GM18870 (cell line): ENCODE data around the gene SDK2.

Experiments
- ATAC-seq: cut with Tn5 transposase; IDR thresholded peaks from one replicate; pipeline ENCODE4 v1.9.1; 2021; ENCODE audit warnings: moderate library complexity; ENCODE audit not compliant: unreplicated experiment

Gene SDK2

DNA sequence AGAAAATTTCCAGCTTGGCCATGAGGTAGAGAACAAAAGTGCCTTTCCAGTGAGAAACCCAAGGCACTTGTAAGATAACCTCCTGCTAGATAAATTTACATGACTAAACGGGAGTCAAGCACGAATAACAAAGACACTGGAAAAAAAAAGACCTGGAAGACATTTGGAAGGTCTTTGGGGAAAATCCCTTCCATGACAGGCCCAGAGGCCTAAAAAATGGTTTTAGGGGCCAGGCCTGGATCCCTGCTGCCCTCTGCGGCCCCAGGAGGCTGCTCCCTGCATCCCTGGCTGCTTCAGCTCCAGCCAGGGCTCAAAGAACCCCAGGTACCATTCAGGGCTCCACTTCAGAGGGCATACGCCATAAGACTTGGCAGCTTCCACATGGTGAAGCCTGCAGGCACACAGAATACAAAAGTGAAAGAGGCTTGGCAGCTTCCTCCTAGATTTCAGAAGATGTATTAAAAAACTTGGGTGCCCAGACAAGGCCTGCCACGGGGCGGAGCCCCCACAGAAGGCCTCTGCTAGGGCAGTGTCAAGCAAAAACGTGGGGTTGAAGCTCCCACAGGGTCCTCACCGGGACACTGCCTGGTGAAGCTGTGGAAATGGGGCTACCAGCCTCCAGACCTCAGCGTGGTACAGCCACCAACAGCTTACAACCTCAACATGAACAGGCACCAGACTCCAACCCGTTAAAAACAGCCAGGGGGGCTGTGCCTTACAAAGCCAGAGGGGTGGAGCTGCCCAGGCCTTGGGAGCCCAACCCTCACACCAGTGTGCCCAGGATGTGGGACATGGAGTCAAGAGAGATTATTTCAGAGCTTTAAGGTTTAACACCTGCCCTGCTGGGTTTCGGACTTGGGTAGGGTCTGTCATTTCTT, 77.1 kb downstream of the SDK2 start:
- ATAC-seq = no peak

DNA sequence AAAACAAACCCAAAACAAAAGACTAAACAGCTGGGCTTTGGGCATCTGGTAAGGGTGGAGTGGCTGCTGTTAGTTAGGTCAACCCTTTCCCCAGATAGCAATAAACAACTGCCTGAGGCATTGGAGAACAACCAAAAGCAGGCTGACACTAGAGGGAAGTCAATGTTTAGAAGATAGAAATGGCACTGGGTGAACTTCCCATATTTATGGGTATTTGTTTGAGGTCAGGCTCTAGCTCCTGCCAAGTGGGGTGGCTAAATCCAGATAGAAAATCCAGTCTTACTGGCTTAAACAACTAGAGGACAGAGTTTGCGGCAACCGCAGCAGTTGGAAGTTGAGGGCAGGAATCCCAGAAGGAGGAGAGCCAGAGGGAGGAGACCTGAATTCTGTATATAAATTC, 79.4 kb downstream of the SDK2 start:
- ATAC-seq = no peak

DNA sequence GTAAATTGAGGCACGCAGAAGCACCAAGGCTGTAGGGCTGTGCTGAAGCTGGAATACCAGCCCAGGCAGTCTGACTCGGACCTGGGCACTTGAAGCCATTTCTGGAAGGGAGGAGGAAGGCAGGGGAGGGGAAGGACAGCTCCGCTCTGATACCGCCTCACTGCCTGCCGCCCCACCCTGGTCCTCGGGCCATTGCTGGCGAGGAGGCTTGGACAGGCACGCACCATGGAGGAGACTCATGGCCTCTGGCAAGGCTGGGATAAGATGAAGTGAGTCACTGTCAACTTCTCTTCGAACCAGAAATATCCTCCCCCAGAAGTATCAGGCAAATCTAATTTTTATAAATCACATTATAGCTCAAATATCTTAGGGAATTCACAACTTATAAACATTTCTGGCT, 81.3 kb downstream of the SDK2 start:
- ATAC-seq = no peak

DNA sequence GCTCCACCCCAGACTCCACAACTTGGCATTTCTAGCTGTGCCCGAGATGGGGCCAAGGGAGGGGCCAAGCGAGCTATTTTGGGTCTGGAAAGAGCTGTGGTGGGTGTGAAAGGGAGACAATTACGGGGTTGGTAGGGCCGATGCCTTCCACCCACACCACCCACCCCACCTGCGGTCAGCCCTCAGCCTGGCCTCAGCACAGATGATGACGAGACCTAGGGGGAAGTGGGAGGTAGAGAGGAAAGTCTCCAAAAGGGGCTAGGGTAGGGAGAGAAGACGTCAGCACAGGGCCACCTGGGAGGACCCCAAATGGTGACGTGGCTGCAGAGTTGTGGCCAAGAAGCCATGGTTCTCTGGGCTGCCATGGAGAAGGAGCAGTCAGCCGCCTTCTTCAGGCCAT, 83.1 kb downstream of the SDK2 start:
- ATAC-seq = no peak

DNA sequence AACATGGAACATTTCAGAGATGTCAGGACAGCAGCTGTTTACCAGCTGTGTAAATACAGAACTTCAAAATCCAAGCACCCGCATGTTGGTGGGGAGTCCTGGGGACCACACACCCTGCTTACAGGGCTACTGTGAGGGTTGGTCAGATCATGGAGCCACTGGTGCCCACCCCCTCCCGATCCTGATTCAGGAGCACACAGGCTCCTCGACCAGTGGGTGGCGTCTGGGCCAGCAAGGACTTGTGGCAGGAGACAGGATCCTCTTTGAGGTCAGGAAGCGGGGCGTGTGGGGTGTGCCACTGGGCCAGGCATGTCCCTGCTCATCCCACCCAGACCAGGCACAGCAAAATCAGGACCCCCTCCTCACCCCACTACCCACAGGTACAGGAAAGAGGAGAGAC, 83.6 kb downstream of the SDK2 start:
- no peak for ATAC-seq

DNA sequence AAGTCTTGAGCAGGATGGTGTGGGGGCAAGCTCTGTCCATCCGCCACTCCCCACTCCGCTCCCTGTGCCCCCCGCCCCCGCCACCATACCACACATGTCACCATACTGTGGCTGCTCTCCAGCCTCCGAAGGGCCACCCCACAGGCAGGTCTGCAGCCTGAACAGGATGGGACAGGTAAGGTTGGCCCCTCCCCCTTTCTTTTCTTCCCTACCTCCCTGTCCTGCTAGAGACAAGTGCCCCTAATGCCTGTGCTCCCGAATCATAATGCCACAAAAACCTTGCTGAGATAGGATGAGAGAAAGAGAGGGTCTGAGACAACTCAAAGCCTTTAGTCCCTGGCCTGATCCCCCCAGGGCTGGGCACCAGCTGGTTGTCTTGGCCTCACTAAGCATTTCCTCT, 84.7 kb downstream of the SDK2 start:
- no peak for ATAC-seq

DNA sequence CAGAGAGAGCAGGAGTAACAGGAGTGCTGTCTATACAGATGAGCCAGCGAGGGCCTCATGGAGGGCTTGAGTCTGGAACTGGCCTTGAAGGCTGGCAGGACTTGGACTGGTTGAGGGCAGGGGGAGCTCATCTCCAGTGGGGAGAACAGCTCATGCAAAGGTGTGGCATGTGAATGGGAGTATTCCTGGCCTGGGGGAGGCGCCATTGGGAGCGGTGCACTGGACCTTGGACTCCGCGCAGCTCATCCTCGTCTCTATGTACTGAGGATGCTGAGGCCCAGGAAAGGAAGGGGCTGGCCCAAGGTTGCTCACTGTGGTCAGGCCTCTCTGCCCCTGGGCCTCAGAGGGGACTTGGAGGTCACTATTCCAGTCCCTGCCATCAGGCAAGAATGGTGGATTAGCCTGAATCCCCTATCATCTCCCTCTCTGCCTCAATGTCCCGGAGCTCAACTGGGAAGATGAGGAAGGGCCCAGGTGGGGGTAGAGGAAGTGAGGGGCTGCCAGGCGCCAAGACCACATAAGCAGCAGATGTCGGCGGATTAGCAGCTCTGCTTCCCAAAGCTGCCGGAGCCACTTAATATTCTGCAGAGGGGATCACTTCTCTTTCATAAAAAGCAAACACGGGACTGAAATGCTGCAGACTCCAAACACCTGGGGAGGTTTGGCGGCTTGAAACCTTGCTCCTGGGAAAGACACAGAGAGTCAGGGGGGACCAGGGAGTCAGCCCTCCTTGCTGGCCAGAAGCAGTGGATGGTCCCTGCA, 88.9 kb downstream of the SDK2 start:
- no peak for ATAC-seq

DNA sequence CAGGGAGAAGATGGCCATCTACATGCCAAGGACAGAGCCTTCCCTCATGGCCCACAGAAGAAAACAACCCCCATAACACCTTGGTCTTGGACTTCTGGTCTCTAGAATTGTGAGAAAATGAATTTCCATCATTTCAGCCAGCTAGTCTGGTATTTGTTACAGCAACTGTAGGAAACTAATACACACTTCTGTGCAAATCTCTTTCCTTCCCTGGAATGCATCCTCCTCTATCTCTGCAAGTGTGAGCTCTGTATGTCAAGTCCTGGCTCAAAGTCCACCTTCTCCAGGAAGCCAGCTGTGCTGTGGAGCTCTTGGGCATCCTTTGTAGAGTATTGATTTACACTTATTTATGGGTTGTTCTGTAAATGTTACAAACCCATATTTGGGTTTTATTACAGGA, 89.7 kb downstream of the SDK2 start:
- ATAC-seq = no peak

DNA sequence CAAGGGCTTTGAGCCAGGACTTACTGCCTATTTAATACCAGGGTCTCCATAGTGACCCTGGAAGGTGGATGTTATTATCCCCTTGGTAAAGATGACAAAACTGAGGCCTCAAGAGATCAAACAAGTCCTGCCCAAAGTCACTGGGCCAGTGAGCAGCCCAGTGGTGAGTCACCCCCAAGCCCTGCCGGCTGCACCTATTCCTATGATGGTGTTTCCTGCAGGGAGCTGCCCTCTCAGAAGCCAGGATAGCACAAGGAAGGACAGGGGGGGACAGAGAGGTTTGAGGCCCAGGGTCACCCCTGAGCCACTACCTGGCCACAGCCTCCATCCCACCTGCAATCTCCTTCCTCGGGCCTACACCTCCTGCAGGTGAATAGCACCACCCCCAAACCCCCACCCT, 90.9 kb downstream of the SDK2 start:
- ATAC-seq = no peak

DNA sequence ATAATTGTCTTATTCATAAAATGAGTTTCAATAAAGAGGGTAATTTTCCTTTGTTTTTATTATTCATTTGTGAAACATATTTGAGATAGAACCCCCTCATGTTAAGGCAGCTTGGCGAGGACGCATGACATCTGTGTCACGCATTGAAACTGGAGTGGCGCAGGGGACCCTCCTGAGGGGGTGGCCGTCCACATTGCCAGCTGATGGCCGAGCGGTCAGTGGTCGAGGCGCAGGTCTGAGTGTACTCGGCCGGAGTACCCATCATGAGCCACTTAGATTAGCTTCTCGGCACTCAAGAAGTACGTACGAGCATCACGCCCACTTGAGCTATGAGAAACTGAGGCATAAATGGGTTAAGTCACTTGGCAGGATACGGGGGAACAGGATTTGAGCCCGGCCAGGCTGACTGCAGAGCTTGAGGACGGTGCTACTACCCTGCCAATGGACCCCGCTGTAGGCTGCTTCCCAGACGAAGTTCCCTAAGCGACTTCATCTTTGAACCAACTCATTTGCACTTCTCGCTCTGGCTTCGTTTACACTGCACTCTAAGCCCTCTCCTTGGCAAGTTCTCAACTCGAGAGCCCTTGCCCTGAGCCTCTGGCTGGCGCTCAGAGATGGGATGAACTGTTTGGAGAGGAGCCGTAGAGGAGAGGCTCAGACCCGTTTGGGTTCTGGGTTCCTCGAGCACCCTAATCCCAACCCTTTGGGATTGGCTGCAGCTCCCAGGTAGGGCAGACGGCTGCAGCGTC, 91.8 kb downstream of the SDK2 start:
- ATAC-seq = no peak

DNA sequence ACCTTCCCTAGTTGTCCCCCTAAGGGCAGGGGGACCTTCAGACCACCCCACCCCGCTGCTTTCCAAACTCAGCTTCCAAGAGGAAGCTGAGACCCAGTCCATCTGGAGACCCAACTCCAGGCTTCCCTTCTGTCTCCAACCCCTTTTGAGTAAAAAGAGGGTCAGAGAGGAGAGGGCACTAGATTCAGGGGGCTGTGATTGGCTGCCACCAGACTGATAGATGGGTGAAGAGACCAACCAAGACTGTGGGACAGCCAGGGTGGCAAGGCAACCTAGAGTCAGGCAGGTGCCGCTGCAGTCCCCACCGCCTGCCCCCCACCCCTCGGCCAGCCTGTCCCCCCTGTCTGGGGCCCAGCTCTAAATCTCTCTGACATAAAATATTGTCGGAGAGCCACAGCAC, 92.5 kb downstream of the SDK2 start:
- no peak for ATAC-seq

DNA sequence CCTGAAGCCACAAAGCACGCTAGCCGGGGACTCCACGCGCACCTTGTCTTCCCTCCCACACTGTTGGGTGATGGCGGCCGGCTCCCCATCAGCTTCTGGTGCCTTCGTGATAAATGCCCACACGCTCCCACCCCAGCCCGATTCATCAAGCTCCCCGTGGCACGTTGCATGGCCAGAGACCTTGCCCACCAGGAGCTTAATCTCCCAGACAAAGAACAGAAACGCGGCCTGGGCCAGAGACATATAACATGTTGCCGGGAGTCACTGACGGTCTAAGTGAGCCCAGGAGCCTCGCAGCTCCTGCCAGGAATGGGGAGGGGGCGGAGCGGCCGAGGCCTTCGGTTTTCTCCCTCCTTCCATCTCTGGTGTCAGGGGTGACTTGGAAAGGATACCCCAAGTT, 93.1 kb downstream of the SDK2 start:
- ATAC-seq = no peak

DNA sequence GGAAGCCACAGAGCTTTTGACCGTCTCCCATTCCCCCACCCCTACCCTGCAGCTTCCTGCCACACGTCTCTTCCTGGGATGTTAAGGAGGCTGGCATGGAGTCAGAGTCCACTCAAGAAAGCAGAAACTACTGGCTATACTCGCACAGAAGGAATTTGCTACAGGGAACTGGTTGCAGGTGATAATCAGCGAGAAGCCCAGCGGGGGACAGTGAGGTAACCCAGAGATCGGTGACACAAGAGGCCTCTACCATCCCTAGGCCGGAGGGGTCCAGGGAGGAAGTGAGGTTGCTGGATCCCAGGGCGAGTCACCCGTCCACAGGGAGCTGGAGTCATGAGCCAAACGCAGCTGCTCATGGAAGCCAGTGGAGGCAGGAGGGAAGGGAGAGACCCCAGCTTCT, 93.7 kb downstream of the SDK2 start:
- no peak for ATAC-seq

DNA sequence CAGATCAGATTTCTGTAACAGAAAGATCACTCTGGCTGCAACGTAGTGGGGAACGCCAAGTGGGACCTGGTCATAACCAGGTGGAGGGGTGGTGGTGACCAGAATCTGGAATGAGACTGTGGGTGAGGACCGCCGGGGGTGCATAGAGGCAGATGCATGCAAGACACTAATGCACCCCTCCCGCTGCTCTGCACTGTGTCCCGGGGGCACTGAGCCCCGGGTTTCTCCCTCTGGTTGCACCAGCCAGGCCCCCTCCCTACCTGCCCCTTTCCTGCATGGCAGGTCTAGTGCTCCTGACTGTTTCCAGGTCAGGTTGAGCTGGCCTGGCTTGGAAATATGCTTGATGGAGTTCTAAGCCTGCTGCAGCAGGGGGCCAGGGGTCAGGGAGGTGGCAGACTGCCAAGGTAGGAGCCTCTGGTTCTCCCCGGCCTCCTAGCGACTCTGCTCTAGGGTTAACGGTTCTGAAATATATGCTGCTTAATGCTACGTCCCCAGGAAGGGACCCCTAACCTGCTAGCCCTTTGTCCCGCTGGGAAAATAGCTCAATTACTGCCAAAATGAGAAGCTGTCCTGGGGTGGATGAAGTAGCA, 94.3 kb downstream of the SDK2 start:
- ATAC-seq = no peak

DNA sequence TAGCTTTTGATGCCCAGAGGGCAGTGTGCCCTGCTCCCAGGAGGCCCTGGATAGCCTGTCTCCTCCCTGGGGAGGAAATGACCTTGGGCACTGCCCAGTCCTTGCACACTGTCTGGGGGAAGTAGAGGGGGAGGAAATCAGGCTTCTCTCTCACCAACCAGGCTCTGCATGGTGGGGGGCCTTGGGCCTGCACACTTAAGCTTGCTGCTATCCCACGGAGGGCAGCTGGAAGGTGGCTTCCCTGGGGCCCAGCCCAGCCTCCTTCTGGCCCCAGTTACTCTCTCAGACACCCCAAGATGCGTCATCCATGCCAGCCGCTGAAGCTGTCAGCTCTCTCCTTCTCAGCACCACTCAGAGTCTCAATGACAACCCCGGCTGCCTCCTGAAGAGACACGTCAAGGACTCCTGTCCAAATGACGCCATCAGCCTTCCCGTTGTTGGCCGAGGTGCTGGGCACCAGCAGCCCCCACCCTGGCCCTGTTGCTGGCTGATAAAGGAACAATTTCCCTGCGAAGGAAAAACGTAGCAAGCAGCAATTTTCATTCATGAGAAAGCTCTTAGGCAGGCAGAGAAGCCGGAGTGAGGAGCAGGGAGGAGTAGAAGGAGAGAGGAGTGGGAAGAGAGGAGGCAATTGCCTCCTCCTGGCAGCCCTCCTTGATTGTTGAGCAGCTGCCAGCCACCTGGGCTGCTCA, 95.5 kb downstream of the SDK2 start:
- no peak for ATAC-seq

DNA sequence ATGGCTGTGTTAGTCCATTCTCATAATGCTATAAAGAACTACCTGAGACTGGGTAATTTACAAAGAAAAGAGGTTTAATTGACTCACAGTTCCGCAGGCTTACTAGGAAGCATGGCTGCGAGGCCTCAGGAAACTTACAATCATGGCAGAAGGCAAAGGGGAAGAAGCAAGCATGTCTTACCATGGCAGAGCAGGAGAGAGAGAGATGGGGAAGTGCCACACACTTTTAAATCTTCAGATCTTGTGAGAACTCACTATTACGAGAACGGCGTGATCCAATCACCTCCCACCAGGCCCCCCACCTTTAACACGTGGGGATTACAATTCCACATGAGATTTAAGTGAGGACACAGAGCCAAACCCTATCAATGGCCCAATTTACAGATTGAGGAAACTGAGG, 96.5 kb downstream of the SDK2 start:
- ATAC-seq = no peak

DNA sequence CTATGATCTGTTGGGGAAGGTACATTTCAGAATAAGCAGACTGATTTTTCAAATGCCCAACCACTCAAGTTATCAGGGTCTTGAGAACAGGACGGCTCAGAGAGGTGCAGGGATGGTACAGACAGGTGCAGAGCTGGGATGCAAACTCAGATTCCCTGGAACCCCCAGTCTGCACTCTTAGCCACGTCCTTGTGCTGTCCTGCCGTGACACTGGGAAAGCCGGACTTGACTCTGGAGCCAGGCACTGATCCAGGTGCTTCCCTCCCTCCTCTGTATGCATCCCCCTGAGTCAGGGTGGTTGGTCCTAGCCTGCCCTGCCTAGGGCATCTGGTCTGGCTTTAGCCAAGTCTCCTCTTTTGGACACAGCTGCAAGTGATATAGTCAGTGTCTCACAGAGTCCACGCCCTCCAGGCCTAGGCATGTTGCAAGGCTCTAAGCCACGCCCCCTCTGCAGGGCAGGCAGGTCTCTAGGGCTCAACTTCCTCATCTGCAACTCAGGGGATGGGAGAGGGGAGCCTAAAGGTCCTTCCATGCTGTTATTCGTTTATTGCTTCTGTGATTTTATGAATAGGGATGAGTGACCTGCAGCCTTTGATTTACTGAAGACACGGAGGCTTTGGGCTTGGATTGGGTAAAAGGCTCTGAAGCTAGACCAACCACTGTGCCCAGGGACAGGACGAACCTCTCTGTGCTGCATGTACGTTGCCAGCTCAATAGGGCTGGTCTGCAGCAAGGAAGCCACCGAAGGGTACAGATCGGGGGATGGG, 97.3 kb downstream of the SDK2 start:
- no peak for ATAC-seq

DNA sequence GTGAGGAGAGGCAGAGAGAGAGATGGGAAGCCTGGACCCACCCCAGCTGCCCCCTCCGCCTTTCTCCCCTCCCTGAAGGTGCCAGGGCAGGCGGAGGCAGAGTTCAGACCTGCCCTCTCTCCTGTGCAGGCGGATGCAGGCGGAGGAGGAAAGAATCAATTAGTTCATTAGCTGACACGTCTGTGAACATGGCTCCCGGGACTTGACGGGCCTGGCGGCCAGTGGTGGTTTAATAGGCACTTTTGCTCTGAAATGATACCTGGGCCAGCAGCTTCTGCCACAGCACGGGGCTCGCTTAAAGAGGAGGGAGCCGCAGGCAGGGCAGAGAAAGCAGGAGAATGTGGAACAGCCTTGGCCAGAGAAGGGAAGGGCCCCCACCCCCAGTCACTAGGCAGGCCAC, 98.1 kb downstream of the SDK2 start:
- ATAC-seq = no peak

DNA sequence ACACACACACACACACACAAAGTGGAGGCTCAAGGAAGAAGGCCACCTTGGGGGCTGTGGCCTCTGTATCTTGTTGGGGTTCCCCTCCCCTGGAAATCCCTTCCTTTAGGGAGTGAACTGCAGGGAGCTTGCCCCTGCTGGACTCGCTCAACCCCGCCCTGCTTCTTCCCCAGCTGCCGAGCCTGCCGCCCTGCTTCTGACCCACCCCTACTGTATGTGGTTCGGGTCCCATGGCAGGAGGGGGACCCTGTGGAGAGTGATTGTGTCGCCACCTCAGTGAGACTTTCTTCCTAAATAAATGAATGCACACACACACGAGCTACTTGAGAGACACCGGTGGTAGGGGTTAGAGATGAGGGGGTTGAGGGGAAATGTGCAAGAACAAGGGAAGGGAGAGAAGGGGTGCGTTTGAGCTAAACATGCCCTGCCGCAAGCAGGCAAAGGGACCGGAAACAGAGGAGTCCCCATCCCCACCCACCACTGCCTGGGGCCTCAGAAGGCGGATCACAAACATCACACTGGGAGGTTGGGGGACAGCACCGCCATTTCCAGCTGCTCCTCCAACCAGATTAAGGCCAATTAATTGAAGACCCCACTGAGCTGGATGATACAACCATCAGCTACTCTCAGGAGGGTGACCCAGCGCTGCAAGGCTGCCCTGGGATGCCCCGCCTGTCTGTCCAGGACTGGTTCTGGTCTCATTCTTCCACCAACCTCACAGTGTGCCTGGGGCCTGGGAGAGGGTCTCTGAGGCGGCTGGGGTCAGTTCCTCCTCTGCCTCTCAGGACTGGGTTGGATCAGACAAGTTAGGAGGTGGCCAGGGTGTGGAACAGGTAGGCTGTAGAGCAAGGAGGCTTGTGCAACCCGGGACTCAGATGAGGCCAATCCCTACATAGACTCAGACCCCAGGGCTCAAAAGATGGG, 98.9 kb downstream of the SDK2 start:
- ATAC-seq = no peak
